ENCODE measurements around the gene SYNDIG1. TPM values are rescaled to one million over a fixed set of nuclear protein-coding genes. Genes with fewer than 3 reads are reported as not detected.

The SYNDIG1 gene
- total and polyA plus RNA-seq, 5 donors from 2014 or later, result not detected

- H3K9me3 ChIP-seq (ENCODE audit: control insufficient read depth in 2 of 2, low read length in 2 of 2), result no peaks in the 10 kb centered on the region
- no peak overlapping the region for H3K4me3 ChIP-seq (ENCODE audit: low read depth, low read length)
- DNase-seq, result no peak
- H3K4me3 Mint-ChIP-seq, result no peak overlapping the region
- H3K27me3 Mint-ChIP-seq, result peaks cover 11% of the 10 kb centered on the region
- H3K9me3 Mint-ChIP-seq, result peaks cover 0 to 2% (median 0%) of the 10 kb centered on the region in 7 donors
- ATAC-seq (ENCODE audit: low read depth in 2 of 2), result no peak
- no peaks in the 10 kb centered on the region for H3K36me3 ChIP-seq (ENCODE audit: control insufficient read depth, insufficient read depth, low read length)
- no peak overlapping the region for H3K27ac Mint-ChIP-seq
- no peaks in the 10 kb centered on the region for H3K4me1 ChIP-seq (ENCODE audit: control insufficient read depth, insufficient read depth, low read length, poor library complexity, severe bottlenecking)
- H3K36me3 Mint-ChIP-seq, result no peaks in the 10 kb centered on the region
- H3K4me1 Mint-ChIP-seq, result no peaks in the 10 kb centered on the region
- no peaks in the 10 kb centered on the region for H3K27me3 ChIP-seq (ENCODE audit: control insufficient read depth, insufficient read depth, low read length)
- no peak overlapping the region for H3K27ac ChIP-seq (ENCODE audit: insufficient read depth, low read length, poor library complexity, severe bottlenecking)
These were observed 139.7 kb downstream of the SYNDIG1 start for GRCh38 chr20:24608926-24609667.

- ATAC-seq (ENCODE audit: low read depth in 2 of 2) (no peak), DNase-seq (no peak)
- peaks cover 9% of the 10 kb centered on the region for H3K27me3 Mint-ChIP-seq
- H3K27me3 ChIP-seq (ENCODE audit: control insufficient read depth, insufficient read depth, low read length), result no peaks in the 10 kb centered on the region
- no peak overlapping the region for H3K4me3 ChIP-seq (ENCODE audit: low read depth, low read length)
- no peak overlapping the region for H3K27ac ChIP-seq (ENCODE audit: insufficient read depth, low read length, poor library complexity, severe bottlenecking)
- no peaks in the 10 kb centered on the region for H3K36me3 ChIP-seq (ENCODE audit: control insufficient read depth, insufficient read depth, low read length)
- peaks cover 0 to 2% (median 0%) of the 10 kb centered on the region in 7 donors for H3K9me3 Mint-ChIP-seq
- H3K4me3 Mint-ChIP-seq, result no peak overlapping the region
- H3K36me3 Mint-ChIP-seq, result no peaks in the 10 kb centered on the region
- no peak overlapping the region for H3K27ac Mint-ChIP-seq
- H3K4me1 Mint-ChIP-seq, result no peaks in the 10 kb centered on the region
- no peaks in the 10 kb centered on the region for H3K9me3 ChIP-seq (ENCODE audit: control insufficient read depth in 2 of 2, low read length in 2 of 2)
- H3K4me1 ChIP-seq (ENCODE audit: control insufficient read depth, insufficient read depth, low read length, poor library complexity, severe bottlenecking), result no peaks in the 10 kb centered on the region
These were observed 140.3 kb downstream of the SYNDIG1 start for GRCh38 chr20:24609757-24610156.

GRCh38 chr20:24610341-24611115 is 141.1 kb downstream of the SYNDIG1 start:
- DNase-seq (no peak), ATAC-seq (ENCODE audit: low read depth in 2 of 2) (no peak)
- H3K4me1 ChIP-seq (ENCODE audit: control insufficient read depth, insufficient read depth, low read length, poor library complexity, severe bottlenecking), result no peaks in the 10 kb centered on the region
- Mint-ChIP-seq H3K9me3 (peaks cover 0 to 2% (median 0%) of the 10 kb centered on the region in 7 donors), H3K27me3 (peaks cover 9% of the 10 kb centered on the region), H3K4me3 (no peak overlapping the region), H3K36me3 (no peaks in the 10 kb centered on the region), H3K27ac (no peak overlapping the region), H3K4me1 (no peaks in the 10 kb centered on the region)
- H3K9me3 ChIP-seq (ENCODE audit: control insufficient read depth in 2 of 2, low read length in 2 of 2), result no peaks in the 10 kb centered on the region
- no peak overlapping the region for H3K27ac ChIP-seq (ENCODE audit: insufficient read depth, low read length, poor library complexity, severe bottlenecking)
- no peak overlapping the region for H3K4me3 ChIP-seq (ENCODE audit: low read depth, low read length)
- no peaks in the 10 kb centered on the region for H3K27me3 ChIP-seq (ENCODE audit: control insufficient read depth, insufficient read depth, low read length)
- no peaks in the 10 kb centered on the region for H3K36me3 ChIP-seq (ENCODE audit: control insufficient read depth, insufficient read depth, low read length)

- no peaks in the 10 kb centered on the region for H3K4me1 ChIP-seq (ENCODE audit: control insufficient read depth, insufficient read depth, low read length, poor library complexity, severe bottlenecking)
- no peak overlapping the region for H3K4me3 ChIP-seq (ENCODE audit: low read depth, low read length)
- Mint-ChIP-seq H3K4me3 (no peak overlapping the region), H3K27me3 (peaks cover 9% of the 10 kb centered on the region), H3K36me3 (no peaks in the 10 kb centered on the region), H3K9me3 (peaks cover 0 to 2% (median 0%) of the 10 kb centered on the region in 7 donors), H3K27ac (no peak overlapping the region), H3K4me1 (no peaks in the 10 kb centered on the region)
- ATAC-seq (ENCODE audit: low read depth in 2 of 2) (no peak), DNase-seq (no peak)
- H3K27ac ChIP-seq (ENCODE audit: insufficient read depth, low read length, poor library complexity, severe bottlenecking), result no peak overlapping the region
- H3K27me3 ChIP-seq (ENCODE audit: control insufficient read depth, insufficient read depth, low read length), result no peaks in the 10 kb centered on the region
- no peaks in the 10 kb centered on the region for H3K9me3 ChIP-seq (ENCODE audit: control insufficient read depth in 2 of 2, low read length in 2 of 2)
- no peaks in the 10 kb centered on the region for H3K36me3 ChIP-seq (ENCODE audit: control insufficient read depth, insufficient read depth, low read length)
These were observed 142.1 kb downstream of the SYNDIG1 start for GRCh38 chr20:24611360-24612140.

- peaks cover 9% of the 10 kb centered on the region for H3K27me3 Mint-ChIP-seq
- H3K36me3 Mint-ChIP-seq, result no peaks in the 10 kb centered on the region
- no peak for ATAC-seq (ENCODE audit: low read depth in 2 of 2)
- no peaks in the 10 kb centered on the region for H3K4me1 Mint-ChIP-seq
- H3K9me3 Mint-ChIP-seq, result peaks cover 0 to 2% (median 0%) of the 10 kb centered on the region in 7 donors
- Histone ChIP-seq H3K4me1 (ENCODE audit: control insufficient read depth, insufficient read depth, low read length, poor library complexity, severe bottlenecking) (no peaks in the 10 kb centered on the region), H3K9me3 (ENCODE audit: control insufficient read depth in 2 of 2, low read length in 2 of 2) (no peaks in the 10 kb centered on the region), H3K4me3 (ENCODE audit: low read depth, low read length) (no peak overlapping the region), H3K36me3 (ENCODE audit: control insufficient read depth, insufficient read depth, low read length) (no peaks in the 10 kb centered on the region), H3K27ac (ENCODE audit: insufficient read depth, low read length, poor library complexity, severe bottlenecking) (no peak overlapping the region), H3K27me3 (ENCODE audit: control insufficient read depth, insufficient read depth, low read length) (no peaks in the 10 kb centered on the region)
- H3K4me3 Mint-ChIP-seq, result no peak overlapping the region
- H3K27ac Mint-ChIP-seq, result no peak overlapping the region
- no peak for DNase-seq
These were observed 143.7 kb downstream of the SYNDIG1 start for GRCh38 chr20:24612799-24613775.

- no peak overlapping the region for H3K27ac ChIP-seq (ENCODE audit: insufficient read depth, low read length, poor library complexity, severe bottlenecking)
- no peak overlapping the region for H3K27ac Mint-ChIP-seq
- H3K27me3 ChIP-seq (ENCODE audit: control insufficient read depth, insufficient read depth, low read length), result no peaks in the 10 kb centered on the region
- peaks cover 0 to 2% (median 0%) of the 10 kb centered on the region in 7 donors for H3K9me3 Mint-ChIP-seq
- H3K36me3 ChIP-seq (ENCODE audit: control insufficient read depth, insufficient read depth, low read length), result no peaks in the 10 kb centered on the region
- H3K9me3 ChIP-seq (ENCODE audit: control insufficient read depth in 2 of 2, low read length in 2 of 2), result no peaks in the 10 kb centered on the region
- ATAC-seq (ENCODE audit: low read depth in 2 of 2) (no peak), DNase-seq (no peak)
- H3K4me3 Mint-ChIP-seq, result no peak overlapping the region
- no peak overlapping the region for H3K4me3 ChIP-seq (ENCODE audit: low read depth, low read length)
- H3K4me1 Mint-ChIP-seq, result no peaks in the 10 kb centered on the region
- H3K27me3 Mint-ChIP-seq, result peaks cover 9% of the 10 kb centered on the region
- no peaks in the 10 kb centered on the region for H3K4me1 ChIP-seq (ENCODE audit: control insufficient read depth, insufficient read depth, low read length, poor library complexity, severe bottlenecking)
- no peaks in the 10 kb centered on the region for H3K36me3 Mint-ChIP-seq
These were observed 144.9 kb downstream of the SYNDIG1 start for GRCh38 chr20:24614341-24614740.

- no peak for ATAC-seq (ENCODE audit: low read depth in 2 of 2)
- Histone ChIP-seq H3K27me3 (ENCODE audit: control insufficient read depth, insufficient read depth, low read length) (no peaks in the 10 kb centered on the region), H3K36me3 (ENCODE audit: control insufficient read depth, insufficient read depth, low read length) (no peaks in the 10 kb centered on the region), H3K4me1 (ENCODE audit: control insufficient read depth, insufficient read depth, low read length, poor library complexity, severe bottlenecking) (no peaks in the 10 kb centered on the region), H3K27ac (ENCODE audit: insufficient read depth, low read length, poor library complexity, severe bottlenecking) (no peak overlapping the region), H3K4me3 (ENCODE audit: low read depth, low read length) (no peak overlapping the region), H3K9me3 (ENCODE audit: control insufficient read depth in 2 of 2, low read length in 2 of 2) (no peaks in the 10 kb centered on the region)
- Mint-ChIP-seq H3K4me3 (no peak overlapping the region), H3K9me3 (peaks cover 0 to 2% (median 0%) of the 10 kb centered on the region in 7 donors), H3K27me3 (peaks cover 9% of the 10 kb centered on the region), H3K27ac (no peak overlapping the region), H3K36me3 (no peaks in the 10 kb centered on the region), H3K4me1 (no peaks in the 10 kb centered on the region)
- DNase-seq, result no peak
These were observed 145.9 kb downstream of the SYNDIG1 start for GRCh38 chr20:24615353-24615752.

Data from CD4-positive, CD25-positive, alpha-beta regulatory T cell (primary cell).